CD4-positive, alpha-beta T cell treated with Interleukin-21 for 1 hour (primary cell): Measurements from ENCODE around the gene FAM50B.

Experiments used
- DNase-seq: peaks from one replicate; pipeline ENCODE4 v3.0.0-alpha.2; 2020

FAM50B gene

DNA sequence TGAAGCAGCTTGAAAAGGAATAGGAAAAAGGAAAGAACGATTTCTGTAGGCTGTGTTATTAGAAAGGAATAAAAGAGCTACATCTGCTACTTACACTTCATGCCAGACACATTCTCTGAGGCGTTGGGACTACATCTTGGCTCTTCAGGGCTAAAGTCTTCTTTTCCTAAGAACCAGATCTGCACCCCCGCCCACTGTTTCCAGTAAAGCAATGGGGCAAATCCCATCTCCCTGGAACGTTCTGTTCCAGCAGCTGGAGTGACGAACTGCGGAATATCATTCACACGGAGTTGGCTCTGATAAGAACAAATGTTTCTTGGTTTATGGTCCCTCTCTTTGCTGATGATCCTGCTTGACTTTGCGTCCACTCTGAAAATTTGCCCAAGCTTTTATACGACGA, 26.9 kb downstream of the FAM50B start:
- no peak for DNase-seq

DNA sequence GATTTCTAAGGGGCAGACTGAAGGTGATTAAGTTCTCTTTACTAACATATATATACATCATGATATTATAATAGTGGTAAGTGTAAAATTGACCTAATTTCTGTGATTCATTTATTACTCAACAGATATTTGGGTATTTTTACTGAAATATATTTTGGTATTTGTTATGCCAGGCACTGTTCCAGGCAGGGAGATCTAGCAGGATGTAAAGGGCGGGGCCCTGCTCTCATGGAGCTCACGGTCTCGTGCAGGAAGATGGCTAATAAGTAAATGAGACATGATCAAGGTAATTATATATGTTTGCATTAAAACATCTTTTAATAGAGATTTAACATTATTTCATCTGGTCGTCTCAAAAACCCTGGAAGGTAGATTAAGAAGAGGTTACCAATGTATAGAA, 27.7 kb downstream of the FAM50B start:
- no peak for DNase-seq

DNA sequence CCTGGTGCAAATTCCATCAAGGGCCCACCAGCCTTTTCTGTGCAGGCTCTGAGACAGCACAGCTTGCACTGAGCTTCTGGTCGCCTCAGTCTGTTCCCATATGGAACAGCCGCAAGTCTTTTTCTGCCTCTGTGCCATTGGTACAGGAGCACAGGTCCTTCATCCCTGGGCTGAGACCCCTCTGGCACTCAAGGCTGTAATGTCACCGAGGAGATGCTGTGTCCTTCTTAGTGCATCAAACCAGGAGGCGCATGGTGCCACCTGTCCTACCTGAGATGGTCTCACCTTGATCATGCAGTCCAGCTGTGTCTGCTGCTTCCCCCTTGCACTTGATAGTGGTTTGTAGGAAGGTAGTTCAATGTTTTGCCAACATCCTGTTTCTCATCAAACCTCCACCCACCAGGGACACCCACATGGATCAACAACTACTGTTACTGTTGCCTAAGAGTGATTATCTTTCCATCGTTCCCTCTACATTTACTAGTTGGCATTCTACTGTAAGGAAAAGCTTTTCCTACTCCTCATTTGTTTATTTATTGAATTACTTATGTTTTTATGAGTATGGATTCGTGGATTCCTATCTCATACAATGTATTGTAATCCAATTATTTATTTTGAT, 29.0 kb downstream of the FAM50B start:
- DNase-seq, result no peak

DNA sequence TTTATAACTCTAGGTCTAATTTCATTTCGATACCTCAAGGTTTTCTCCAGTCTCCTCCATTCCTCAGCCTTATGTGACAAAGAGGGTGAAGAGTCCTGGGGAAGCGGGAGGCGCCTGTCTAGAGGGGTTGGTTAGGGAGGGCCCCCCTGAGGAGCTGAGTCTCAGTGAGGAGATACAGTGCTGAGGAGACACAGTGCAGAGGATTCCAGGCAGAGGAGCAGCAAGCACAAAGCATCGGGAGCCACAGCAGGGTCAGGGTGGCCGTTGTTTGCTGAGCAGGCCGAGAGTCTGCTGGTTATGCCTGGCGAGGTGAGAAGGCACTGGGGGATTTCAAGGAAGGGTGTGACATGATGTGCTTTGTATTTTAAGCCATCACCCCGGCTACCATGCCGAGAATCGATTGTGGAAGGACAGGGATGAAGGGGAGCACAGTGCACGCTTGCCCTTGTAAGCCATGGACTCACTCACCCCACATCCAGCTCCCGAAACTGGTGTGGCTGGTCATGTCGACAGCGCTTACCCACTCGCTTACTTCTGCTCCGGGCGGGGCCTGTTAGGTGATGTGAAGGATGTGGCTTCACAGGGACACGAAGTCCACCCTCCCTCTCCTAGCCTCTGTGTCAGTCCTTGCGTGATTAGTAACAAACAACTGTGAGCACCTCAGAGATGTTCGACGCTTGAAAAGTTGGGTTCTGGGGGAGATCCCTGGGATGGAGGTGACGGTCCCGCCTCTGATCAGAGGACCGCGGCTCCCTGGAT, 30.2 kb downstream of the FAM50B start:
- no peak for DNase-seq

DNA sequence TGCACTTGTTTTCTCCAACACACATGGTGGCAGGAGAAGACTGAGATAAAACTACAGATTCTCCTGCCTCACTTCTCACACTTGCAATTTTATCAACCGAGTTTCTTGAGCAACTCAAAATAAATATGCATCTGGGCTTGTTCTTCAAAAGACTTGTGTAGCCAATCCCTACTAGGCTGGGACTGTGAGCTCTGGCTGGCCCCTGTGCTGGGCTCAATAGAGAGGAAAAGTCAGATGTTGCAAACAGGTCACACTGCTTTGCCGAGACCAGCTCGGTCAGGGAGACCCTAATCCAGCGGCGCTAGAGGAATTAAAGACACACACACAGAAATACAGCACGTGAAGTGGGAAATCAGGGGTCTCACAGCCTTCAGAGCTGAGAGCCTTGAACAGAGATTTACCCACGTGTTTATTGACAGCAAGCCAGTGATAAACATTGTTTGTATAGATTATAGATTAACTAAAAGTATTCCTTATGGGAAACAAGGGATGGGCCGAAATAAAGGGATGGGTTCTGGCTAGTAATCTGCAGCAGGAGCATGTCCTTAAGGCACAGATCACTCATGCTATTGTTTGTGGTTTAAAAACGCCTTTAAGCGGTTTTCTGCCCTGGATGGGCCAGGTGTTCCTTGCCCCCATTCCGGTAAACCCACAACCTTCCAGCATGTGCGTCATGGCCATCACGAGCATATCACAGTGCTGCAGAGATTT, 32.7 kb downstream of the FAM50B start:
- DNase-seq, result no peak

DNA sequence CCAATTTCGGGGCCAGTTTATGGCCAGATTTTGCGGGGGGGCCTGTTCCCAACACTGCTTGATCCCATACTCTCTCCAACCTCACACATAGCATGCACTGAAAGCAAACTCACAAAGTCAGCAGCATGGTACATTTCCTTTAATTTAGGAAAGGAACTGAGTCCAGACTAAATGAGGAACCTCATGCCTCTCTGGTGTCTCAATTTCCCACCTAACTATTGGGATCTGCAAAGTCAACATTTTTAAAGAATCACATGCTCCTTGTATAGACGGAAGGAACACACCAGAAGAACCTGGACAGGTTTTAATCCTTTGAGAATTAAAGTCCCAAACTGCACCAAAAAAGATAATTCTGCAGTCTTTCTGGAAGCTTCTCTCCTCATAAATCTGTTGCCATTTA, 33.3 kb downstream of the FAM50B start:
- no peak for DNase-seq

DNA sequence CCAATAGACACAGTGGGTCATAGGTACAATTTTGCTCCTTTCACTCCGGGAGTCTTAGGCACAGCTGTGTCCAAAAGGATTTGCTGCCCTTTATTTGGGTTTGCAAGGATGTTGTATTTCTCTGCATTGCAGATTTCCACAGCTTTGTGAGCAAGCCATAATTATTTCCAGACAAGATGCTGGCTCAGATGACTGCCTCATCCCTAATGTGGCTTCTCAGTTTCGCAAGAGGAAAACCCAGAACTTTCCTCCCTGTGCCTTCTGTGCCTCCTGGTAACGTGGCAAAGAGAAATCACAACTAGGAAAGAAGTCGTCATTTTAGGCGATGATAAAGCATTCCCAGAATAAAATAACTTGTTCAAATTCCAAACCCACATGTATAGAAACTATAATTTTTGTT, 33.7 kb downstream of the FAM50B start:
- DNase-seq, result no peak

DNA sequence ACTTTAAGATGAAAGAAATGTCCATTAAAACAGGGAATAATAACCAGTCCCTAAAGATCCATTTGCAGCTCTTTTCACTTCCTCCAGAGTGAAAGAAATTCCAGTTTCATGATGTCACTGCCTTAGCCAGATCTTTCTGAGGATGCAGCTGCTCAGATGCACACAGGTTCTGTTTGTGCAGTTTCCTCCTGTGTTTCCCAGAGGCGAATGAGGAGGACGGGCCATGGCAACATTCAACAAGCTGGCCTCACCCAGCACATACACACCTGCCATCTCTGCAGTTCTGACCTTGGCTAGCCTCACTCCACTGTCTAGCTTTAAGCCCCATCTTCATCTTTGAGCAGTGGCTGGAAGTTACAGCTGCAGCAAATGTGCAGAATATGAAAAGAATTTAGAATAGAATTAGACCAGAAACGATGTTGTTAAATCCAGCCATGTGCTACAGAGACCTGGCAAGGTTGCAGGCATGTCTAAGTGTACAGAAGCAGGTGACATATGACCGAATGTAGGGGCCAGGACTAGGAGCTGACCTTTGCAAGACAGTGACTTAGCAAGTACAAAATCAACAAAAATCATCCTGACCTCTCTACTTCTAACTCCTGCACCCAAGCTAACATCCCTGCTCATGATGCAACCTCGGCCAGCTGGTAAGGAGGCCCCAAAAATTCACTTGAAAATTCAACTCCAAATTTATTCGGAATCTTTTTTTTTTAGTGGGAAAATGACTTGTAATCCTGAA, 35.0 kb downstream of the FAM50B start:
- DNase-seq, result no peak

DNA sequence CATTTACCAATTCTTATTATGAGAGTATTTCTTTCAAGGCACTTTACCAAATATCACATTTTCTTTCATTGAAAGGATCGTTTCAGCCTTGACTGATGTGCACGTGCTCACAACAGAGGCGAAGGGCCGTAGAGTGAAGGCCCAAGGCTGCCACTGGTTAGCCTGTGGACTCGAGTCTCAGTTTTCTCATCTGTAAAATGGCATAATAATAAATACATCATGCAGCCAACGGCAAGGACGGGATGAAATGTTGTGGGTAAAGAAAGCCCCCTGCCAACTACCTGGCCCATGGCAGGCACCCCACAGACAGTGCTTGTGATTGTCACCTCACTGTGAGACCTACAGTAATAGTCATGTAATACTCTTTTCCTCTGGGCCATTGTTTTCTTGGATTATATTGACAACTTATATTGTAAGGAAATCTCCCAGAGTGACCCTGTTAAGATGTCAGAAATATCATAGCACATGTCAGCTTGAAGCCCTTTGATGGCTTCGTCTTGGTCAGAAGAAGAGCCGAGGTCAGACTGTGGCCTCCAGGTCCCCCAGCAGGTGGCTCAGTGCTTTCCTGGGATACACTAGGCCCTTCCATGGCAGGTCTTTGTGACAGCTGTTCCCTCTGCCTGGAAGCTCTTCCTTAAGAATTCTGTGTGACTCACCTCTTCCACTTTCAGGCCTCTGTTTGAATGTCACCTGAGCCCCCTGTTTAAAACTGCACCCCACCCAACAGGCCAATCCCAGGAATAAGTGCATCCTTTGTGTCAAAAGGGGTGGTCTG, 36.3 kb downstream of the FAM50B start:
- DNase-seq, result no peak

DNA sequence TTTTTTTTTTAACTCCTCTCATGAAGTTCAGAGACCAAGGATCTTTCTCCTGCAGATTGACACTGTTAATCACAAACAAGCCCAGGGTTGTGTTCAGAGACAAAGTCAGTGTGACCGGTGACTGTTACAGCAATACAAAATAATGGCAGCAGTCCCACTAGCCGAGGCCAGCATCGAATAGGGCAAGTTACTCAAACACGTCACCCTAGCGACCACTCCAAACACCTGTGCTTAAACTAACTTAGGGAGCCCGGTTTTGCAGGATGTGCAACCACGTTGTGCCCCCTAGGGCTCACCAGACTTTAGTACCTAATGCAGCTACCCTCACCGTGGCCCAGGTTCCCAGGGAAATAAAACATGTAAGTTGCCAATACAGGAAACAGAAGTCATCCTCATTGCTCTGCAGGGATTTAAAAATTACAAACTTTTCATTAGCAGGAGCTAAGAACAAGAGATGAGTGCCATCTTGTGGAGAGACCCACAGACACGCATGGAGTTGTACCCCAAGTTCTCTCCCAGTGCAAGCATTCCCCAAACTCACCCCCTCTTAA, 38.1 kb downstream of the FAM50B start:
- DNase-seq, result peak; percentile 10

DNA sequence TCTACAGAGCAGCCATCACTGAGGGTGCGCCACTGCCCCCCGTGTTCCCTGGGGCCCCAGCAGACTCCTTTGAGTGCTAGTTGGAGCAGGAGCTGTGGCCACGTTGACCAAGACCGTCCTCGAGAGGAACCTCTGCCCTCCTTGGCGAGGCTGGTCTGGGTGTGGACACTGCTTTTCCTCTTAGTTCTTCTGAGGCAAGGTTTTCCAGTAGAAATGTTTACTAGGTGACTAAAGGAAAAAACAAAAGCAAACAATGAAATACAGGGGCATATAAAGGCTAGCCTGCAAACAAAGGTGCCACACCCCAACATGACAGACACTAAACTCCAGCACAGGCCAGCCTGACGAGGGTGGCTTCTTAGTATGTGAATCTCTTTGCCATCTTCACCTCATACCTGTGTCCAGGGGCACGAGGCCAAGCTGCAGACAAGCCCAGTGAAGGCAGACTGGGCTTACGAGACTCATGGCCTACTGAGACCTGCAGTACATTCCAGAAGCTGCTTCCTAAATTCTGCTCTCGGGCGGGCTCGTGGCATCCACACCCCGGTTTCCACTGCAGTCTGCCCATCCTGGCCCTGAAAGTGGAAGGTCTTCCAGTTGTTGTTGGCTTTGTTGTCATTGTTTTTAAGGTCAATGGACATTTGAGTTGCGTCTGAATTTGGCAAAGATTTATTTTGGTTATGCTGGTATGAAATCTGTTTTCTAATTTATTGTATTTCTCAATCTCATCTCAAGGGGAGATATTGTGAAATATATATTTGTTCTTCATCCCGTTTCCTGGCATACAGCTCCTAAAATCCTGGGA, 39.2 kb downstream of the FAM50B start:
- DNase-seq, result no peak

DNA sequence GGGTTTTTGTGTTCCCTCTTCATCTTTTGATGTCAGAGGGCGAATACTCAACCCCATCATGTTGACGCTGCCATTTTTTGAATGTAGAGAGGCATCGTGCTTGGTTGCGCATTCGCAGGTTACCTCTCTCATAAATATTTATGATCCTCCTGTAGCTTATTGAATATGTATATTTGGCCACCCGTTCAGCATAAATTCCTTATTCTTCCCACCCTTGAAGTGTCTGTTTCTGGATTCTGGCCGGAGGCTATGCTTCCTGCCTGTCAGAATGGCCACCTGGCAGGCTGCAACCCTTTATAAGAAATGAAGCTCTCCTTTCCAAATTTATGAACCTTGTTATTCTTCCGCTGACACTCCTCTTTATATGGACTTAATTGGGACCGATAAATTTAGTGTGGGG, 40.9 kb downstream of the FAM50B start:
- no peak for DNase-seq

DNA sequence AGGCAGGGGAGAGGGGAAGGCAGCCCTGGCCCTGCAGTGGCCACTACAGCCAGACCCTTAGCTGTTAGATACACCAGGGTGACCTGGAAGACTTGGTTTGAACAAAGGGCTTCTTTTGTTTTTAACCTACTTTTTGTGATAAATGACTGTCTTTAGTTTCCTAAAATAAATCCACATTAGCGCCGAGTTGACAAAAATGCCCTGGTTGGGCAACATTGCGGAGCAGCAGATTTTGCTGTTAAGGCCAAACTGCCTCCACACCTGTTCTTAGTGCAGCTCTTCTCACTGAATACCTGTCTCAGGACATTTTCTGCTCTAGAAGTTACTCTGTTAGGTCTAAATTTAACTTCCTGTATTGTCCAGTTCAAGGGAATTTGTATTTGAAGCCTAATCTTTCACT, 42.7 kb downstream of the FAM50B start:
- DNase-seq, result no peak

DNA sequence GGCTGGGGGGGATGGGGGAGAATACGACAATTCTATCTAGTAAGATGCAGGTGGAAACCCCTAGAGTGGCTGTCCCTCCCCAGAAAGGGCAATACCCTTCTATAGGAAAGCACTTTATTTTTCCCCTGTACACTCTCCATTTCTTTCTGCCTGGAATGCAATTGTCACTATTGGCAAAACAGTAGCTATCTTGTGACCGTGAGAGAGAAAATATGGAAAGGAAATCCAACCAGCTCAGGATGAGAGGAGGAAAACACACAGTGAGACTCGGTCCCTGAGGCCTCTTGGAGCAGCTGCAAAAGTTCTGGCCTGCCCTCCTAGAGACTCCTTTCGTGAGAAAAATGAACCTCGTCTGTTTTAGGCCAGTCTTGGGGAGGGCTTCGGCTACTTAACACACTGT, 43.4 kb downstream of the FAM50B start:
- no peak for DNase-seq

DNA sequence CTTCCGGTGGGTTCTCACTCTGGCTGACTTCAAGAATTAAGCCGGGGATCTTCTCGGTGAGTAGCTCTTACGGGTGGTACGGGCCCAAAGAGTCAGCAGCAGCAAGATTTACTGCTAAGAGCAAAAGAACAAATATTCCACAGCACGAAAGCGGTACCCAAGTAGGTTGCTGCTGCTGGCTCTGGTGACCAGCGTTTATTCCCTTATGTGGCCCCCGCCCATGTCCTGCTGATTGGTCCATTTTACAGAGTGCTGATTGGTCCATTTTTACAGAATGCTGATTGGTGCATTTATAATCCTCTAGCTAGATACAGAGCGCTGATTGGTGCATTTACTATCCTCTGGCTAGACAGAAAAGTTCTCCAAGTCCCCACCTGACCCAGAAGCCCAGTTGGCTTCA, 44.3 kb downstream of the FAM50B start:
- DNase-seq, result no peak

DNA sequence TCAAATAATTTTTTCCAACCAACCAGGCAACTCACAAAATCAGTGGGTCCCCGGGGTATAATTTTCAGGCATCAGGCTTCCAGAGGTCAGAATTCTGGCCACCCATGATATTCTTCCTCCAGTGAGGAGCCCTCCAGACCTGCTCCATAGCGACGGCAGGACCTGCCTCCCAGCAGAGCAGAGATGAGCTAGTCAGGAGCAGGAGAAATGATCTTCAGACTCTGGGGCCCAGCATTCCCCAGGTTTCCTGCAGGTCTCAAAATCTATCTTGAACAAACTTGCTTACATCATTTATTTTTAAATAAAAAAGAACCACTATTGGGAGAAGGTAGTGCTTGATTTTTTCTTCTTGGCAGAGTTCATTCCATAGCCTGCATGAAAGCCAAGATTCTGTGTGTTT, 44.7 kb downstream of the FAM50B start:
- DNase-seq, result no peak

DNA sequence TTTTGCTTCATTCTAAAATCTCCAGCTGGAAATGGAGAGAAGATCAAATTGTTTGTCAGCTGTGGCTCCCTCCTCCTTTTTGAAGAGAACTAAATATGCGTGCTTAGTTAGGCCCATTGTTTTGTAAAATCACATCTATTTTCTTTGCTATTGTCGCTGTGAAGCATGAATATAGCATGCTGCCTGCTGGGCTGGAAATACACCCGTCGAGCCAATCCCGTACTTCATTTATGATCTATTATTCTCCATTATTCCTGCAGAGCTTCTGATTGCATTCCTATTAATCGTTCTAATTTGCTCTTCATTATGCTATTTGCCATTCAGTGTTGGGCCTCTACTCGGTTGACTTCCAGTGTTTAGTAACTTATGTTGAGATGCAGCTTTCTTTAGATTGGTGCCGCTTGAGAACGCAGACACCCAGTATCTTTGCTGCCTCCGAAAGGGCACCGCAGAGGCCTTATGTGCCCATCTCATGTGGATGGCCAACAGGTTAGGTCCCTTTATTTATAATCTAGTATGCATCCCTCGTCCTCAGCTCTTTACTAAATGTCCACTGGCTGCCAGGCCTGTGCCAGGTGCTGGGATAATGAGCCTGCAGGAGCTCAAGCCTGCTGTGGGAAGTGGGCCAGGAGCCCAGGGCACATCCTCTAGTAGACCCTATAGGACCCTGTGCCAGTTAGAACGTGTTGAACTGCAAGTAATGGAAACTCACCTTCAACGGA, 45.6 kb downstream of the FAM50B start:
- no peak for DNase-seq

DNA sequence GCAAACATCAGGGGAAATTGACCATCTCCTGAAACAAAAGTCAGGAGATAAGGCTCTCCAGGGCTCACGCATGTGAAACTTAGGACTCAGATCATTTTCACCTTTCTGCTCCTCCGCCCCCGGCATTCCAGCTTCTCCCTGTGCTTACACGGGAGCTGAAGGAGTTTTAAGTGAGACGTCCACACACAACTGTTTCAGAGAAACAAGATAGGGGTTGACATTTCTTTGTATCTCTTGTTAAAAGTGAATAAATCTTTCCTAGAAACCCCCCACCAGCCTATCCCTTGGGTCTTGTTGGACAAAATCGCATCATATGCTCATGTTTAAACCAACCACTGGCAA, 46.1 kb downstream of the FAM50B start:
- DNase-seq, result no peak

DNA sequence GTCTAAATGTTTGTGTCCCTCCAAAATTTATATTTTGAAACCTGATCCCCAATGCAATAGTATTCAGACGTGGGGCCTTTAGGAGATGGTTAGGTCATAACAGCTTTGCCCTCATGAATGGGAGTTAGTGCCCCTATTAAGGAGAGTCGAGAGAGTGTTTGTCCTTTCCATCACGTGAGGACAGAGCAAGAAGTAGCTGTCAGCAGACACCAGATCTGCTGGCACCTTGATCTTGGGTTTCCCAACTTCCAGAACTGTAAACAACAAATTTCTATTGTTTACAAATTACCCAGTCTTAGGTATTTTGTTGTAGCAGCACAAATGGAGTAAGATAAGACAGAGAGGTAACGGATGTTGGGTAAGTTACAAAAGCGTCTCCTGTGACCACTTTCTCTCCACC, 46.6 kb downstream of the FAM50B start:
- no peak for DNase-seq

DNA sequence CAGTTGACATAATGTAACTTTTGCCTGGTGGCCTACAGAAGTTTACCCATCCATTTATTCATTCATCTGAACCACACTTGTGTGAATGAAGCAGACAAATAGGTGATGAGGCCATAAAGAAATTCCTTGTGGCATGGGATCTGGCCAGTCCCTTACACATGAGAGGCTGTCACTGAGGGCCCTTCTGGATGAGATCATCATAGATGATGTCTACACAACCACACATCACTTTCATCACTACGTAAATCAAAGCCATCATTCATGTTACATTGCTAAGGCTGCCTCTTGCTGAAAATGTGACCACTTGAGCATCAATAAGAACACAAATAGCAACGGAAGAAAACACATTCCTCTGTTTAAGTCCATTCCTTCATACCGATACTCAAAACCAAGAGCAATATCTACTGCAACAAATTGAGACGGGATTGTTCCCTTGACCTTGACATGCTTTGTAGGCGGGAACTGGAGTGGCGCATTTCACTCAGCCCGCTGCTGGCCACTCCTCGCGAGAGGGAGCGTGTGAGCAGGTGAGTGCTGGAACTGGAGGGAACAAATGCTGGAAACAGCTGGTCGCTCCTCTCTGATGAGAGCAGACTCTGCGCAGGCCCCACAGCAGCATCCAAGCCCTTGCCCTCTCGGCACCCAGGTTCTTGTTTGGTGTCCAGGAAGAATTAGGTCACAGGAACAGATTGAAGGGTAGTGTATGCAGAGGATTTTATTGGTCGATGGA, 49.3 kb downstream of the FAM50B start:
- no peak for DNase-seq
